GM12878 (cell line): ENCODE data around the gene CRB2. TPM values are rescaled to one million over a fixed set of nuclear protein-coding genes. Genes with fewer than 3 reads are reported as not detected.

Experiments used
- ATAC-seq: fragments of 200-7000 bp; cut with Tn5 transposase; 3 replicates; pipeline ENCODE4 v1.9.1; 2020; ENCODE audit warnings: mild to moderate bottlenecking, moderate library complexity
- BruUV-seq: library from RNA; stranded (reverse); fragments of 400-500 nt; replicated peaks from 2 replicates; lab custom pipeline; 2021; lab: Mats Ljungman, UMichigan
- CTCF ChIA-PET: fragments of 300-600 bp; sonication (Branson Sonifier 250); formaldehyde crosslinking; extraction: SDS; loops from one replicate; lab custom pipeline; 2021; ENCODE audit warnings: inconsistent platforms; lab: Yijun Ruan, JAX
- POLR2A ChIA-PET: fragments of 350-600 bp; formaldehyde crosslinking; extraction: SDS; loops from one replicate; lab custom pipeline; 2021; ENCODE audit warnings: inconsistent platforms; lab: Charles Lee
- RAD21 ChIA-PET: fragments of 300-600 bp; sonication (Branson Sonifier 250); formaldehyde crosslinking; loops from one replicate; lab custom pipeline; 2023; ENCODE audit warnings: antibody characterized with exemption; ENCODE audit not compliant: unreplicated experiment; lab: Charles Lee
- SMC1A ChIA-PET: fragments of 300-600 bp; sonication (Branson Sonifier 250); formaldehyde crosslinking; loops from one replicate; lab custom pipeline; 2023; ENCODE audit not compliant: unreplicated experiment, uncharacterized antibody; lab: Charles Lee
- DNase-seq: peaks from one replicate; pipeline ENCODE4 v3.0.0-alpha.2; 2011; ENCODE audit warnings: low read depth, low spot score
- FAIRE-seq: peaks from 3 replicates; lab custom pipeline; 2011; peaks lifted over from hg19 to GRCh38; lab: Jason Lieb, UNC
- H2AFZ ChIP-seq: 2 replicates; pipeline ENCODE4 v1.6.0; 2011; ENCODE audit warnings: low read depth, low read length, control low read depth; ENCODE audit not compliant: control insufficient read depth
- H3K27ac ChIP-seq: 2 replicates; pipeline ENCODE4 v1.5.1; 2011; ENCODE audit warnings: control low read depth; ENCODE audit not compliant: control insufficient read depth, insufficient read depth
- H3K27me3 ChIP-seq, 2 experiments: replicated peaks in 1 of 2; 2 replicates each; pipeline versions ENCODE4 v1.6.0 to v1.6.1; 2011; ENCODE audit warnings: low read length in 1 of 2; ENCODE audit not compliant: control insufficient read depth in 2 of 2, insufficient read depth in 2 of 2
- H3K36me3 ChIP-seq, 2 experiments: 2 replicates each; pipeline ENCODE4 v1.5.1; 2011; ENCODE audit warnings: low read length in 1 of 2; ENCODE audit not compliant: control insufficient read depth in 2 of 2, insufficient read depth in 2 of 2
- H3K4me1 ChIP-seq: 2 replicates; pipeline ENCODE4 v1.6.1; 2011; ENCODE audit warnings: mild to moderate bottlenecking, low read length, moderate library complexity, mixed read lengths; ENCODE audit not compliant: control insufficient read depth, insufficient read depth
- H3K4me2 ChIP-seq: 2 replicates; pipeline ENCODE4 v1.6.0; 2011; ENCODE audit warnings: control low read depth; ENCODE audit not compliant: control insufficient read depth, insufficient read depth
- H3K4me3 ChIP-seq: fragments of 200-600 bp; sonication (generic); 2 replicates; pipeline ENCODE4 v1.5.1; 2016
- H3K79me2 ChIP-seq: 2 replicates; pipeline ENCODE4 v1.6.0; 2011; ENCODE audit warnings: low read length; ENCODE audit not compliant: control insufficient read depth, insufficient read depth
- H3K9ac ChIP-seq: 2 replicates; pipeline ENCODE4 v1.8.0; 2011; ENCODE audit warnings: low read length, control low read depth, mixed read lengths; ENCODE audit not compliant: control insufficient read depth, insufficient read depth
- H3K9me3 ChIP-seq: replicated peaks from 3 replicates; pipeline ENCODE4 v1.5.1; 2011; ENCODE audit warnings: mild to moderate bottlenecking, low read length; ENCODE audit not compliant: control insufficient read depth, insufficient read depth
- H4K20me1 ChIP-seq: 2 replicates; pipeline ENCODE4 v1.6.0; 2011; ENCODE audit not compliant: control insufficient read depth, insufficient read depth
- ASH2L ChIP-seq: fragments of 300-600, 200-600 bp; sonication (generic); IDR thresholded peaks from 2 replicates; pipeline ENCODE4 v1.6.1; 2017; ENCODE audit warnings: low read depth, mild to moderate bottlenecking, borderline replicate concordance
- CEBPB ChIP-seq, 2 experiments: fragments of 150-350 bp in 1 of 2; IDR thresholded peaks; 2 replicates each; pipeline ENCODE4 v1.6.1; 2012 to 2014; ENCODE audit warnings: low read depth in 2 of 2, low read length in 2 of 2, borderline replicate concordance in 1 of 2, inconsistent platforms in 1 of 2
- CREM ChIP-seq: IDR thresholded peaks from 2 replicates; pipeline ENCODE4 v1.6.1; 2014; ENCODE audit warnings: antibody characterized with exemption, low read depth
- EP300 ChIP-seq, 2 experiments: fragments of 150-350 bp in 1 of 2; IDR thresholded peaks; 2 replicates each; pipeline ENCODE4 v1.6.1; 2011 to 2012; ENCODE audit warnings: low read depth in 2 of 2, low read length in 2 of 2, borderline replicate concordance in 1 of 2, improper control_type of control experiment in 1 of 2, inconsistent platforms in 1 of 2; ENCODE audit not compliant: control insufficient read depth in 1 of 2
- HDAC6 ChIP-seq: fragments of 200-600 bp; sonication (generic); IDR thresholded peaks from one replicate; pipeline ENCODE4 v1.8.0; 2017; ENCODE audit warnings: antibody characterized with exemption; ENCODE audit not compliant: unreplicated experiment
- JUND ChIP-seq: IDR thresholded peaks from 2 replicates; pipeline ENCODE4 v1.6.1; 2012; ENCODE audit warnings: low read depth, mild to moderate bottlenecking, low read length, improper control_type of control experiment, moderate library complexity
- MEF2A ChIP-seq: IDR thresholded peaks from 2 replicates; pipeline ENCODE4 v1.6.1; 2011; ENCODE audit warnings: low read depth, mild to moderate bottlenecking, low read length, moderate library complexity; ENCODE audit not compliant: insufficient read depth
- MTA3 ChIP-seq: IDR thresholded peaks from 2 replicates; pipeline ENCODE4 v1.6.1; 2012; ENCODE audit warnings: low read length, inconsistent platforms, borderline replicate concordance
- NFIC ChIP-seq: IDR thresholded peaks from 2 replicates; pipeline ENCODE4 v1.6.1; 2012; ENCODE audit warnings: low read depth, mild to moderate bottlenecking, inconsistent platforms, low read length, moderate library complexity
- NRF1 ChIP-seq: conservative IDR thresholded peaks from 2 replicates; pipeline ENCODE4 v1.6.1; 2011; ENCODE audit warnings: mild to moderate bottlenecking, low read depth, low read length, improper control_type of control experiment
- POLR2AphosphoS2 ChIP-seq: IDR thresholded peaks from 2 replicates; pipeline ENCODE4 v1.6.1; 2011; ENCODE audit warnings: low read depth, mild to moderate bottlenecking, low read length, improper control_type of control experiment, moderate library complexity
- SPI1 ChIP-seq: IDR thresholded peaks from 2 replicates; pipeline ENCODE4 v1.6.1; 2011; ENCODE audit warnings: low read depth, mild to moderate bottlenecking, low read length, moderate library complexity, borderline replicate concordance; ENCODE audit not compliant: insufficient read depth
- STAT3 ChIP-seq: IDR thresholded peaks from 2 replicates; pipeline ENCODE4 v1.6.1; 2011; ENCODE audit warnings: low read depth, low read length, improper control_type of control experiment
- TARDBP ChIP-seq: IDR thresholded peaks from 2 replicates; pipeline ENCODE4 v1.6.1; 2016; ENCODE audit warnings: borderline replicate concordance
- ZBTB4 ChIP-seq: fragments of 450-650 bp; formaldehyde crosslinking; IDR thresholded peaks from 2 replicates; pipeline ENCODE4 v1.4.0; 2022; ENCODE audit warnings: mild to moderate bottlenecking, moderate library complexity
- ZNF217 ChIP-seq: fragments of 450-650 bp; IDR thresholded peaks from 2 replicates; pipeline ENCODE4 v1.6.1; 2017; ENCODE audit warnings: antibody characterized with exemption, mild to moderate bottlenecking
- ZNF622 ChIP-seq: fragments of 450-650 bp; IDR thresholded peaks from 2 replicates; pipeline ENCODE4 v1.6.1; 2017; ENCODE audit warnings: mild to moderate bottlenecking, inconsistent platforms
- WGBS: methylation state at CpG from one replicate; pipeline ENCODE4 v1.1.6; 2016; ENCODE audit warnings: low lambda C conversion rate; ENCODE audit not compliant: insufficient replicate concordance, insufficient coverage; ENCODE audit errors: missing lambda C conversion rate; 5-methylcytosine and 5-hydroxymethylcytosine counted together
- in situ Hi-C: fragments of 300-500 bp; cut with MboI; formaldehyde crosslinking; loops from 9 replicates; pipeline ENCODE4 v1.14.3; 2018; ENCODE audit warnings: mixed read lengths
- intact Hi-C: fragments of 100-400 bp; cut with micrococcal nuclease; formaldehyde crosslinking; loops from one replicate; pipeline ENCODE4 v1.14.2; 2022; ENCODE audit not compliant: unreplicated experiment
- polyA plus RNA-seq, 11 experiments: library from polyadenylated mRNA; depleted of rRNA in 4 of 11; unstranded in 6 of 11; stranded (reverse) in 5 of 11; fragments of >200 nt; fragmentation: Nextera tagmentation in 4 of 11; fragmentation: Illumina TruSeq in 1 of 11; extraction: Ambion mirVana in 4 of 11; extraction: Trizol in 1 of 11; gene quantifications; 1 replicate in 1 of 11; 2 replicates in 10 of 11; pipeline versions ENCODE4 v1.2.1 to v1.2.3, GENCODE V29; 2011 to 2016; ENCODE audit warnings: inconsistent platforms in 2 of 11, missing spikeins in 2 of 11, low read depth in 1 of 11
- total RNA-seq, 4 experiments: library from RNA; depleted of rRNA in 3 of 4; stranded (reverse); fragments of >200 nt in 3 of 4; fragmentation: Illumina TruSeq in 1 of 4; extraction: Trizol in 1 of 4; gene quantifications; 2 replicates each; pipeline versions ENCODE4 v1.2.1 to v1.2.3, GENCODE V29; 2013 to 2021

CRB2 gene
- total and polyA plus RNA-seq, 10 of the 15 experiments (the other 5 are each of a cell fraction or from before 2014, with no cell fraction given): 0.01 to 0.80 (median 0.23) TPM; not detected in 3

DNA sequence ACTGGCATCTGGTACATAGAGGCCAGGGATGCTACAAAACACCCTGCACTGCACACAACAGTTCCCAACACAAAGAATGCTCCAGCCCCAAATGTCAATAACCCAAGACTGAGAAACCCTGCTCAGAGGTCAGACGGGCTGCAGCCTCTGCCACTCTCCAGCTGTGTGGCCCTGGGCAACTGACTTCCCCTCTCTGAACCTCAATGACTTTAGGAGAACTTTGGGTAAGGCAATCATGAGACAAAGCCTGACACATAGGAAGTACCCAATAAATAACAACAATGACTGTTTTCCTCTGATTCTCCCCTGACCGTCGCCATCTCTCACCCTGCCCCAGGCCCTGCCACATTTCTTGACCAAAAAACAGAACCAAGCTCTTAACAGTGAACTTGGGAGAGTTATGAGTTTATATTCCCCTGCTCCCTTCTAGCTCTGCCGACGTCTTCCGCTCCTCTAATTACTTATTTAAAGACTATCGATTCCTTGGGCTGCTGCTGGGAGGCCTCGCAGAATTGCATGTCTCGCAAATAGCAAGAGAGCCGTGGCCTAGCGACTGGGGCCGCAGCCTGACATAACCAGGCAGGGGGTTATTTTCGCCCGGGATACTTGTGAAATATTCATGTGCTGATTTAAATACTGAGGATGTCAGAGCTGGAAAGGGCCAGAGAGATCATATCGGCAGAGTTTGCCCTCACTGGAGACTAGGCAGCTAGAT, 24.5 kb upstream of the CRB2 start:
- DNase-seq: no peak
- no TSS peak for BruUV-seq
- no peak overlapping the region for H3K4me3 ChIP-seq
- WGBS: 81% methylated on average over 15 of the region's 15 CpGs
- no peak overlapping the region for H3K9ac ChIP-seq
- no peak overlapping the region for H3K27ac ChIP-seq
- no peaks in the 10 kb centered on the region for H3K9me3 ChIP-seq
- RAD21 ChIA-PET: interaction anchor here (1.3 kb wide), 1 partner anchor 12 kb away, joined by 3 read pairs; no protein-coding TSS in a partner anchor
- H3K79me2 ChIP-seq: no peaks in the 10 kb centered on the region
- CTCF ChIA-PET: interaction anchor here (0.6 kb wide), 1 partner anchor 456 kb away, joined by 3 read pairs; no protein-coding TSS in a partner anchor
- H2AFZ ChIP-seq: no peak overlapping the region
- no peaks in the 10 kb centered on the region for H4K20me1 ChIP-seq
- in situ Hi-C loops: no loop called here
- no peaks in the 10 kb centered on the region for H3K27me3 ChIP-seq
- no peaks in the 10 kb centered on the region for H3K36me3 ChIP-seq
- intact Hi-C loops: no loop called here
- SMC1A ChIA-PET: interaction anchor here (1.0 to 18.1 kb wide), 2 partner anchors 8 to 178 kb away, joined by 3 to 268 read pairs; no protein-coding TSS in a partner anchor
- no peak for ATAC-seq
- peaks cover 32% of the 10 kb centered on the region for H3K4me1 ChIP-seq
- POLR2A ChIA-PET: no interaction called here
- H3K4me2 ChIP-seq: no peak overlapping the region
- FAIRE-seq: no peak
- TF ChIP-seq ASH2L (no peak), STAT3 (no peak), POLR2AphosphoS2 (no peak), HDAC6 (no peak), EP300 (IDR thresholded peaks at IDR 0.05; ENCODE audit: borderline replicate concordance in 1 of 2, control insufficient read depth in 1 of 2, low read depth in 2 of 2, low read length in 2 of 2) (no peak), MEF2A (no peak), NRF1 (no peak), NFIC (no peak), JUND (no peak), SPI1 (no peak), ZBTB4 (CRISPR knock-in tag) (no peak), TARDBP (no peak), MTA3 (no peak), ZNF622 (no peak), CEBPB (IDR thresholded peaks at IDR 0.05; ENCODE audit: borderline replicate concordance in 1 of 2, low read depth in 2 of 2, low read length in 2 of 2) (no peak), CREM (no peak), ZNF217 (no peak)
